PC-9 (cell line): ENCODE measurements around the gene NUBPL. TPM values are rescaled to one million over a fixed set of nuclear protein-coding genes. Genes with fewer than 3 reads are reported as not detected.
"Not testable (repeated sequence)": the region's sequence is repeated elsewhere in the genome, so short reads cannot be mapped to it uniquely, and the experiment has no call there.

Experiments used
- BruUV-seq: library from RNA; stranded (reverse); fragments of 400-500 nt; replicated peaks from 2 replicates; lab custom pipeline; 2021; lab: Mats Ljungman, UMichigan
- CTCF ChIA-PET: fragments of 300-600 bp; sonication (Branson Sonifier 250); formaldehyde crosslinking; loops from one replicate; lab custom pipeline; 2022; ENCODE audit warnings: antibody characterized with exemption; lab: Charles Lee
- POLR2A ChIA-PET: fragments of 300-600 bp; sonication (Branson Sonifier 250); formaldehyde crosslinking; loops from one replicate; lab custom pipeline; 2022; ENCODE audit warnings: antibody characterized with exemption; ENCODE audit not compliant: unreplicated experiment; lab: Charles Lee
- DNase-seq, 2 experiments: peaks; one replicate each; pipeline versions ENCODE4 v3.0.0 to v3.0.0-alpha.2; 2015 to 2022; ENCODE audit warnings: mixed read lengths in 1 of 2
- H2AFZ ChIP-seq: fragments of 200-600 bp; sonication (generic); 2 replicates; pipeline ENCODE4 v1.8.1; 2017; ENCODE audit warnings: antibody characterized with exemption
- H3F3A ChIP-seq: fragments of 200-600 bp; sonication (generic); 2 replicates; pipeline ENCODE4 v1.8.1; 2017; ENCODE audit warnings: antibody characterized with exemption, mild to moderate bottlenecking, low read depth; ENCODE audit not compliant: insufficient read depth
- H3K27ac ChIP-seq: fragments of 200-600 bp; sonication (generic); 2 replicates; pipeline ENCODE4 v1.6.1; 2016; ENCODE audit warnings: mixed run types
- H3K27me3 ChIP-seq: fragments of 200-600 bp; sonication (generic); 2 replicates; pipeline ENCODE4 v1.6.1; 2016; ENCODE audit warnings: low read depth, mixed run types; ENCODE audit not compliant: insufficient read depth
- H3K36me3 ChIP-seq: fragments of 200-600 bp; sonication (generic); 2 replicates; pipeline ENCODE4 v1.6.1; 2016; ENCODE audit warnings: low read depth, mixed run types
- H3K4me1 ChIP-seq: fragments of 200-600 bp; sonication (generic); replicated peaks from 2 replicates; pipeline ENCODE4 v1.6.1; 2016; ENCODE audit warnings: mixed run types; ENCODE audit not compliant: insufficient read depth
- H3K4me2 ChIP-seq: fragments of 200-600 bp; sonication (generic); 2 replicates; pipeline ENCODE4 v1.6.1; 2017; ENCODE audit warnings: mixed run types
- H3K4me3 ChIP-seq: fragments of 200-600 bp; sonication (generic); 2 replicates; pipeline ENCODE4 v1.6.1; 2016; ENCODE audit warnings: mixed run types
- H3K79me2 ChIP-seq: fragments of 200-600 bp; sonication (generic); 2 replicates; pipeline ENCODE4 v1.6.1; 2017; ENCODE audit warnings: low read depth, mixed run types
- H3K9me2 ChIP-seq: fragments of 200-600 bp; sonication (generic); 2 replicates; pipeline ENCODE4 v1.8.1; 2017; ENCODE audit warnings: mild to moderate bottlenecking; ENCODE audit not compliant: insufficient read depth
- H3K9me3 ChIP-seq: fragments of 200-600 bp; sonication (generic); 2 replicates; pipeline ENCODE4 v1.8.1; 2016; ENCODE audit warnings: low read depth; ENCODE audit not compliant: insufficient read depth
- H4K20me1 ChIP-seq: fragments of 200-600 bp; sonication (generic); 2 replicates; pipeline ENCODE4 v1.8.1; 2017; ENCODE audit not compliant: insufficient read depth
- CTCF ChIP-seq: fragments of 200-600 bp; sonication (generic); conservative IDR thresholded peaks from 2 replicates; pipeline ENCODE4 v1.6.1; 2017; ENCODE audit warnings: mixed run types, antibody characterized with exemption, mild to moderate bottlenecking, moderate library complexity
- EZH2 ChIP-seq: fragments of 200-600 bp; sonication (generic); IDR thresholded peaks from 2 replicates; pipeline ENCODE4 v1.8.0; 2017; ENCODE audit warnings: antibody characterized with exemption, low read depth
- intact Hi-C: fragments of 100-400 bp; cut with micrococcal nuclease; formaldehyde crosslinking; loops from one replicate; pipeline ENCODE4 v1.10.0; 2022; ENCODE audit not compliant: unreplicated experiment
- total RNA-seq: library from RNA; stranded (reverse); gene quantifications from 2 replicates; pipeline ENCODE4 v1.2.3, GENCODE V29; 2021

NUBPL gene
- total RNA-seq, 1 experiment from 2014 or later = 14.6 TPM

GRCh38 chr14:31749275-31749674 lies 188.1 kb downstream of the NUBPL start:
- Histone ChIP-seq H2AFZ (no peak overlapping the region), H3K4me1 (no peaks in the 10 kb centered on the region), H3K27ac (no peak overlapping the region), H3K4me2 (no peak overlapping the region), H3K79me2 (no peaks in the 10 kb centered on the region), H3F3A (no peaks in the 10 kb centered on the region), H3K27me3 (no peaks in the 10 kb centered on the region), H4K20me1 (no peaks in the 10 kb centered on the region), H3K4me3 (no peak overlapping the region), H3K9me3 (0 out of 2 replicates have a peak, but pooled peaks cover 10% of the 10 kb centered on the region), H3K36me3 (no peaks in the 10 kb centered on the region), H3K9me2 (no peaks in the 10 kb centered on the region)
- DNase-seq = no peak
- ChIA-PET POLR2A (no interaction called here), CTCF (no interaction called here)
- intact Hi-C loops = loop anchor here (10.0 kb wide), 1 partner anchor 56 kb away; no protein-coding TSS in a partner anchor
- no TSS peak for BruUV-seq
- TF ChIP-seq CTCF (no peak), EZH2 (no peak)

- H3K9me2 ChIP-seq, H3K4me2 ChIP-seq, H3K27ac ChIP-seq, H3K27me3 ChIP-seq, intact Hi-C loops, H4K20me1 ChIP-seq, H3K36me3 ChIP-seq, POLR2A ChIA-PET, H3K4me3 ChIP-seq, H3K79me2 ChIP-seq, H2AFZ ChIP-seq, BruUV-seq, CTCF ChIA-PET, H3F3A ChIP-seq, H3K4me1 ChIP-seq, DNase-seq: not testable (repeated sequence)
- H3K9me3 ChIP-seq = 0 out of 2 replicates have a peak, but pooled peaks cover 10% of the 10 kb centered on the region
Observed at GRCh38 chr14:31751047-31751446, 189.8 kb downstream of the NUBPL start.

- Histone ChIP-seq H3K4me1 (no peaks in the 10 kb centered on the region), H2AFZ (no peak overlapping the region), H3K79me2 (no peaks in the 10 kb centered on the region), H3F3A (no peaks in the 10 kb centered on the region), H4K20me1 (no peaks in the 10 kb centered on the region), H3K9me3 (0 out of 2 replicates have a peak, but pooled peaks cover 10% of the 10 kb centered on the region), H3K36me3 (no peaks in the 10 kb centered on the region), H3K4me3 (no peak overlapping the region), H3K27ac (no peak overlapping the region), H3K4me2 (no peak overlapping the region), H3K9me2 (no peaks in the 10 kb centered on the region), H3K27me3 (no peaks in the 10 kb centered on the region)
- CTCF ChIA-PET = no interaction called here
- intact Hi-C loops = no loop called here
- no peak for DNase-seq
- TF ChIP-seq CTCF = no peak
- POLR2A ChIA-PET = no interaction called here
- BruUV-seq = no TSS peak
Observed at GRCh38 chr14:31752867-31753661, 191.9 kb downstream of the NUBPL start.
